Activated CD8-positive, alpha-beta T cell treated with anti-CD3 and anti-CD28 coated beads, Interleukin-2, amount 10 ng/mL, durations not matched to agents 7 days and 5 days (primary cell): Measurements from ENCODE around the gene TRAP1. TPM values are rescaled to one million over a fixed set of nuclear protein-coding genes. Genes with fewer than 3 reads are reported as not detected.

Experiments
- ATAC-seq: fragments of 150-1000 bp; cut with Tn5 transposase; one replicate; pipeline ENCODE4 v1.10.0; 2021; ENCODE audit warnings: moderate library complexity
- CTCF ChIA-PET: fragments of 350-600 bp; sonication (Branson Sonifier 250); formaldehyde crosslinking; loops from one replicate; lab custom pipeline; 2021; ENCODE audit warnings: antibody characterized with exemption; lab: Charles Lee
- POLR2A ChIA-PET: fragments of 350-600 bp; sonication (Branson Sonifier 250); formaldehyde crosslinking; loops from one replicate; lab custom pipeline; 2021; ENCODE audit warnings: antibody characterized with exemption; lab: Charles Lee
- DNase-seq: peaks from one replicate; pipeline ENCODE4 v3.0.0-alpha.2; 2020
- H3K27ac Mint-ChIP-seq: one replicate; pipeline ENCODE4 v1.8.0; 2021; ENCODE audit warnings: mild to moderate bottlenecking, mixed read lengths
- H3K27me3 Mint-ChIP-seq: one replicate; pipeline ENCODE4 v1.8.0; 2021; ENCODE audit warnings: low read depth, mixed read lengths
- H3K36me3 Mint-ChIP-seq: one replicate; pipeline ENCODE4 v1.8.0; 2021; ENCODE audit warnings: low read depth, mixed read lengths
- H3K4me1 Mint-ChIP-seq: one replicate; pipeline ENCODE4 v1.8.0; 2021; ENCODE audit warnings: low read depth, mixed read lengths
- H3K4me3 Mint-ChIP-seq: one replicate; pipeline ENCODE4 v1.8.0; 2021; ENCODE audit warnings: mild to moderate bottlenecking, mixed read lengths
- H3K9me3 Mint-ChIP-seq: one replicate; pipeline ENCODE4 v1.8.0; 2022; ENCODE audit warnings: mixed read lengths; ENCODE audit not compliant: insufficient read depth
- total RNA-seq, 2 experiments: library from RNA; stranded (reverse); gene quantifications; one replicate each; pipeline ENCODE4 v1.2.3, GENCODE V29; 2021

Gene TRAP1
- total RNA-seq, 2 experiments from 2014 or later: 126 to 129 TPM

- DNase-seq: no peak
- Mint-ChIP-seq H3K4me3 (no peak overlapping the region), H3K9me3 (no peaks in the 10 kb centered on the region), H3K27ac (peak overlapping the region; percentile 28), H3K4me1 (peaks cover 16% of the 10 kb centered on the region), H3K36me3 (peaks cover 35% of the 10 kb centered on the region), H3K27me3 (no peaks in the 10 kb centered on the region)
- CTCF ChIA-PET: interaction anchor here (0.9 to 1.3 kb wide), 2 partner anchors 9 to 567 kb away, joined by 3 to 4 read pairs; no protein-coding TSS in a partner anchor
- ATAC-seq: no peak
- POLR2A ChIA-PET: no interaction called here
These were observed 30.3 kb downstream of the TRAP1 start for GRCh38 chr16:3687021-3687420.

GRCh38 chr16:3681206-3681605 lies 36.1 kb downstream of the TRAP1 start:
- DNase-seq (no peak), ATAC-seq (no peak)
- Mint-ChIP-seq H3K9me3 (no peaks in the 10 kb centered on the region), H3K27ac (no peak overlapping the region), H3K4me1 (no peaks in the 10 kb centered on the region), H3K27me3 (no peaks in the 10 kb centered on the region), H3K4me3 (no peak overlapping the region), H3K36me3 (peaks cover 39% of the 10 kb centered on the region)
- ChIA-PET POLR2A (no interaction called here), CTCF (interaction anchor here (3.0 kb wide), 1 partner anchor 10 kb away, joined by 14 read pairs; no protein-coding TSS in a partner anchor)

GRCh38 chr16:3677994-3678393 lies 39.3 kb downstream of the TRAP1 start:
- Mint-ChIP-seq H3K9me3 (no peaks in the 10 kb centered on the region), H3K27ac (no peak overlapping the region), H3K36me3 (peaks cover 48% of the 10 kb centered on the region), H3K27me3 (no peaks in the 10 kb centered on the region), H3K4me3 (no peak overlapping the region), H3K4me1 (no peaks in the 10 kb centered on the region)
- no peak for ATAC-seq
- no peak for DNase-seq
- ChIA-PET POLR2A (no interaction called here), CTCF (interaction anchor here (1.0 kb wide), 1 partner anchor 42 kb away, joined by 3 read pairs; no protein-coding TSS in a partner anchor)

- no peak overlapping the region for H3K27ac Mint-ChIP-seq
- H3K36me3 Mint-ChIP-seq: peaks cover 45% of the 10 kb centered on the region
- no peak for DNase-seq
- H3K4me3 Mint-ChIP-seq: no peak overlapping the region
- ChIA-PET CTCF (no interaction called here), POLR2A (interaction anchor here (0.7 kb wide), 1 partner anchor 16 kb away, joined by 3 read pairs; no protein-coding TSS in a partner anchor)
- no peaks in the 10 kb centered on the region for H3K9me3 Mint-ChIP-seq
- ATAC-seq: no peak
- H3K4me1 Mint-ChIP-seq: peaks cover 8% of the 10 kb centered on the region
- no peaks in the 10 kb centered on the region for H3K27me3 Mint-ChIP-seq
These were observed 41.7 kb downstream of the TRAP1 start for GRCh38 chr16:3675601-3676130.

GRCh38 chr16:3674513-3675295 lies 42.6 kb downstream of the TRAP1 start:
- Mint-ChIP-seq H3K27me3 (no peaks in the 10 kb centered on the region), H3K9me3 (no peaks in the 10 kb centered on the region), H3K4me3 (no peak overlapping the region), H3K27ac (no peak overlapping the region), H3K4me1 (peaks cover 15% of the 10 kb centered on the region), H3K36me3 (peaks cover 49% of the 10 kb centered on the region)
- no peak for ATAC-seq
- no peak for DNase-seq
- CTCF ChIA-PET: no interaction called here
- POLR2A ChIA-PET: no interaction called here

GRCh38 chr16:3673676-3674377 lies 43.5 kb downstream of the TRAP1 start:
- Mint-ChIP-seq H3K4me1 (peaks cover 21% of the 10 kb centered on the region), H3K36me3 (peaks cover 50% of the 10 kb centered on the region)
- CTCF ChIA-PET: interaction anchor here (1.7 kb wide), 1 partner anchor 52 kb away, joined by 3 read pairs; no protein-coding TSS in a partner anchor

GRCh38 chr16:3673201-3673600 lies 44.1 kb downstream of the TRAP1 start:
- H3K4me3 Mint-ChIP-seq: no peak overlapping the region
- ATAC-seq (no peak), DNase-seq (no peak)
- H3K27me3 Mint-ChIP-seq: no peaks in the 10 kb centered on the region
- peaks cover 54% of the 10 kb centered on the region for H3K36me3 Mint-ChIP-seq
- no peak overlapping the region for H3K27ac Mint-ChIP-seq
- ChIA-PET CTCF (interaction anchor here (1.7 kb wide), 1 partner anchor 51 kb away, joined by 3 read pairs; no protein-coding TSS in a partner anchor), POLR2A (no interaction called here)
- H3K4me1 Mint-ChIP-seq: peaks cover 25% of the 10 kb centered on the region
- H3K9me3 Mint-ChIP-seq: no peaks in the 10 kb centered on the region

More at GRCh38 chr16:3673676-3674377, 43.5 kb downstream of the TRAP1 start:
- DNase-seq (no peak), ATAC-seq (no peak)
- Mint-ChIP-seq H3K27ac (no peak overlapping the region), H3K4me3 (no peak overlapping the region), H3K9me3 (no peaks in the 10 kb centered on the region), H3K27me3 (no peaks in the 10 kb centered on the region)
- POLR2A ChIA-PET: no interaction called here

- H3K36me3 Mint-ChIP-seq: peaks cover 48% of the 10 kb centered on the region
- DNase-seq (no peak), ATAC-seq (no peak)
- H3K9me3 Mint-ChIP-seq: no peaks in the 10 kb centered on the region
- POLR2A ChIA-PET: no interaction called here
- CTCF ChIA-PET: interaction anchor here (1.7 kb wide), 1 partner anchor 51 kb away, joined by 3 read pairs; no protein-coding TSS in a partner anchor
- H3K4me1 Mint-ChIP-seq: peaks cover 25% of the 10 kb centered on the region
- H3K27ac Mint-ChIP-seq: no peak overlapping the region
- no peaks in the 10 kb centered on the region for H3K27me3 Mint-ChIP-seq
- no peak overlapping the region for H3K4me3 Mint-ChIP-seq
These were observed 44.7 kb downstream of the TRAP1 start for GRCh38 chr16:3672571-3673041.

- Mint-ChIP-seq H3K27me3 (no peaks in the 10 kb centered on the region), H3K9me3 (no peaks in the 10 kb centered on the region), H3K4me1 (peaks cover 30% of the 10 kb centered on the region), H3K4me3 (no peak overlapping the region), H3K27ac (no peak overlapping the region), H3K36me3 (peaks cover 49% of the 10 kb centered on the region)
- ChIA-PET POLR2A (no interaction called here), CTCF (interaction anchor here (1.1 kb wide), 1 partner anchor 33 kb away, joined by 3 read pairs; no protein-coding TSS in a partner anchor)
- no peak for ATAC-seq
- no peak for DNase-seq
These were observed 45.9 kb downstream of the TRAP1 start for GRCh38 chr16:3671424-3671823.

- DNase-seq: no peak
- Mint-ChIP-seq H3K4me1 (peaks cover 37% of the 10 kb centered on the region), H3K9me3 (no peaks in the 10 kb centered on the region), H3K36me3 (peaks cover 52% of the 10 kb centered on the region), H3K27ac (peak overlapping the region; percentile 75), H3K27me3 (no peaks in the 10 kb centered on the region), H3K4me3 (no peak overlapping the region)
- ChIA-PET CTCF (no interaction called here), POLR2A (no interaction called here)
- no peak for ATAC-seq
These were observed 46.6 kb downstream of the TRAP1 start for GRCh38 chr16:3670711-3671110.

GRCh38 chr16:3669082-3669481 lies 48.2 kb downstream of the TRAP1 start:
- DNase-seq: no peak

More at GRCh38 chr16:3669082-3669481, 48.2 kb downstream of the TRAP1 start:
- Mint-ChIP-seq H3K36me3 (peaks cover 51% of the 10 kb centered on the region), H3K4me3 (no peak overlapping the region), H3K27me3 (no peaks in the 10 kb centered on the region), H3K9me3 (no peaks in the 10 kb centered on the region), H3K4me1 (peaks cover 48% of the 10 kb centered on the region), H3K27ac (peak overlapping the region; percentile 39)
- ATAC-seq: no peak
- ChIA-PET POLR2A (no interaction called here), CTCF (interaction anchor here (0.8 kb wide), 1 partner anchor 13 kb away, joined by 3 read pairs; no protein-coding TSS in a partner anchor)
